Breast epithelium (tissue), 3 donors: ENCODE measurements around the gene SYCE3.

ENCODE experiments used
- POLR2A ChIP-seq: fragments of 450-650 bp; IDR thresholded peaks from one replicate; pipeline ENCODE4 v1.6.1; 2016; ENCODE audit warnings: antibody characterized with exemption, mild to moderate bottlenecking, moderate library complexity
- POLR2AphosphoS5 ChIP-seq, 3 donors: sonication (generic); formaldehyde crosslinking; IDR thresholded peaks; one replicate each; pipeline ENCODE4 v1.6.1; 2017; ENCODE audit warnings: antibody characterized with exemption in 3 of 3
- TF ChIP-seq, protein P1 (sequence below), 3 donors: fragments of 450-650 bp; IDR thresholded peaks; one replicate each; pipeline ENCODE4 v1.5.1; 2016 to 2017; ENCODE audit warnings: antibody characterized with exemption in 3 of 3, mild to moderate bottlenecking in 3 of 3, moderate library complexity in 3 of 3

DNA sequence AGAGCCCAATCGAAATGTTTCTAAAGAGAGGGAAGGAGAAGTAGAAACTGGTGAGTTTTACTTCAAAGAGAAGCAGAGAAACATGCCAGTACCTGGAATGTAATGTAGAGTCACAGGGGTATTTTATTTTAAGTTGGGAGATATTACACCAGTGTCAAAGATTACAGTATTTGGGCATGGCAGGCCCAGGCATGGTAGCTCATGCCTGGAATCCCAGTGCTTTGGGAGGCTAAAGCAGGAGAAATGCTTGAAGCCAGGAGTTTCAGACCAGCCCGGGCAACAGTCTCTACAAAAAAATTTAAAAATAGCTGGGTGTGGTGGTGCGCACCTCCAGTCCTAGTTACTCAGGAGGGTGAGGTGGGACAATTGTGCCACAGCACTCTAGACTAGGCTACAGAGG is 2.7 kb downstream of the SYCE3 start:
- no peak for TF ChIP-seq POLR2AphosphoS5 (IDR thresholded peaks at IDR 0.05)
- TF ChIP-seq, protein P1, sequence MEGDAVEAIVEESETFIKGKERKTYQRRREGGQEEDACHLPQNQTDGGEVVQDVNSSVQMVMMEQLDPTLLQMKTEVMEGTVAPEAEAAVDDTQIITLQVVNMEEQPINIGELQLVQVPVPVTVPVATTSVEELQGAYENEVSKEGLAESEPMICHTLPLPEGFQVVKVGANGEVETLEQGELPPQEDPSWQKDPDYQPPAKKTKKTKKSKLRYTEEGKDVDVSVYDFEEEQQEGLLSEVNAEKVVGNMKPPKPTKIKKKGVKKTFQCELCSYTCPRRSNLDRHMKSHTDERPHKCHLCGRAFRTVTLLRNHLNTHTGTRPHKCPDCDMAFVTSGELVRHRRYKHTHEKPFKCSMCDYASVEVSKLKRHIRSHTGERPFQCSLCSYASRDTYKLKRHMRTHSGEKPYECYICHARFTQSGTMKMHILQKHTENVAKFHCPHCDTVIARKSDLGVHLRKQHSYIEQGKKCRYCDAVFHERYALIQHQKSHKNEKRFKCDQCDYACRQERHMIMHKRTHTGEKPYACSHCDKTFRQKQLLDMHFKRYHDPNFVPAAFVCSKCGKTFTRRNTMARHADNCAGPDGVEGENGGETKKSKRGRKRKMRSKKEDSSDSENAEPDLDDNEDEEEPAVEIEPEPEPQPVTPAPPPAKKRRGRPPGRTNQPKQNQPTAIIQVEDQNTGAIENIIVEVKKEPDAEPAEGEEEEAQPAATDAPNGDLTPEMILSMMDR (IDR thresholded peaks at IDR 0.05) = no peak
- TF ChIP-seq POLR2A = no peak
